ENCODE measurements around the gene CCDC57.

CCDC57 gene

GRCh38 chr17:82061047-82061925 is 151.4 kb downstream of the CCDC57 start:
- DNase-seq, result no peak
- ATAC-seq (replicated peaks), result no peak
- Mint-ChIP-seq H3K36me3 (peaks cover 12 to 24% of the 10 kb centered on the region in 2 donors), H3K4me3 (no peak overlapping the region), H3K27me3 (no peaks in the 10 kb centered on the region), H3K4me1 (peaks cover 5 to 30% of the 10 kb centered on the region in 2 donors), H3K9me3 (no peaks in the 10 kb centered on the region), H3K27ac (peak overlapping the region; percentile 51)

- H3K27me3 Mint-ChIP-seq, result no peaks in the 10 kb centered on the region
- H3K27ac Mint-ChIP-seq, result peak overlapping the region; percentile 42
- H3K4me3 Mint-ChIP-seq, result no peak overlapping the region
- no peaks in the 10 kb centered on the region for H3K9me3 Mint-ChIP-seq
- H3K4me1 Mint-ChIP-seq, result peaks cover 5 to 26% of the 10 kb centered on the region in 2 donors
- no peak for DNase-seq
- no peak for ATAC-seq (replicated peaks)
- peaks cover 16 to 28% of the 10 kb centered on the region in 2 donors for H3K36me3 Mint-ChIP-seq
Measured at GRCh38 chr17:82060614-82061013, 152.0 kb downstream of the CCDC57 start.

GRCh38 chr17:82060001-82060380 is 152.7 kb downstream of the CCDC57 start:
- no peak overlapping the region for H3K4me3 Mint-ChIP-seq
- DNase-seq, result no peak
- peaks cover 7 to 26% of the 10 kb centered on the region in 2 donors for H3K4me1 Mint-ChIP-seq
- no peaks in the 10 kb centered on the region for H3K27me3 Mint-ChIP-seq
- H3K9me3 Mint-ChIP-seq, result no peaks in the 10 kb centered on the region
- no peak for ATAC-seq (replicated peaks)
- H3K27ac Mint-ChIP-seq, result peak overlapping the region; percentile 37
- peaks cover 18 to 31% of the 10 kb centered on the region in 2 donors for H3K36me3 Mint-ChIP-seq

GRCh38 chr17:82059272-82060000 is 153.2 kb downstream of the CCDC57 start:
- H3K36me3 Mint-ChIP-seq, result peaks cover 20 to 34% of the 10 kb centered on the region in 2 donors
- H3K27me3 Mint-ChIP-seq, result no peaks in the 10 kb centered on the region
- ATAC-seq (replicated peaks), result no peak
- peaks cover 7 to 22% of the 10 kb centered on the region in 2 donors for H3K4me1 Mint-ChIP-seq
- no peak overlapping the region for H3K4me3 Mint-ChIP-seq
- no peak overlapping the region for H3K27ac Mint-ChIP-seq
- no peaks in the 10 kb centered on the region for H3K9me3 Mint-ChIP-seq
- DNase-seq, result no peak

- H3K36me3 Mint-ChIP-seq, result peaks cover 20 to 34% of the 10 kb centered on the region in 2 donors
- H3K27me3 Mint-ChIP-seq, result no peaks in the 10 kb centered on the region
- peak overlapping the region; percentile 56 for H3K27ac Mint-ChIP-seq
- H3K9me3 Mint-ChIP-seq, result no peaks in the 10 kb centered on the region
- H3K4me1 Mint-ChIP-seq, result peaks cover 4 to 22% of the 10 kb centered on the region in 2 donors
- no peak for DNase-seq
- H3K4me3 Mint-ChIP-seq, result no peak overlapping the region
- ATAC-seq (replicated peaks), result no peak
Measured at GRCh38 chr17:82058855-82059249, 153.8 kb downstream of the CCDC57 start.

GRCh38 chr17:82058230-82058854 is 154.3 kb downstream of the CCDC57 start:
- Mint-ChIP-seq H3K27ac (peak overlapping the region; percentile 56), H3K9me3 (no peaks in the 10 kb centered on the region), H3K36me3 (peaks cover 20 to 34% of the 10 kb centered on the region in 2 donors), H3K4me1 (peaks cover 6 to 26% of the 10 kb centered on the region in 2 donors), H3K4me3 (no peak overlapping the region), H3K27me3 (no peaks in the 10 kb centered on the region)
- DNase-seq (no peak), ATAC-seq (replicated peaks) (no peak)

GRCh38 chr17:82056729-82057621 is 155.7 kb downstream of the CCDC57 start:
- H3K27ac Mint-ChIP-seq, result peak overlapping the region; percentile 59
- H3K4me3 Mint-ChIP-seq, result no peak overlapping the region
- ATAC-seq (replicated peaks) (no peak), DNase-seq (no peak)
- H3K4me1 Mint-ChIP-seq, result peaks cover 10 to 34% of the 10 kb centered on the region in 2 donors
- H3K27me3 Mint-ChIP-seq, result no peaks in the 10 kb centered on the region
- H3K36me3 Mint-ChIP-seq, result peaks cover 20 to 32% of the 10 kb centered on the region in 2 donors
- no peaks in the 10 kb centered on the region for H3K9me3 Mint-ChIP-seq

- Mint-ChIP-seq H3K9me3 (no peaks in the 10 kb centered on the region), H3K27me3 (no peaks in the 10 kb centered on the region), H3K4me3 (no peak overlapping the region), H3K4me1 (peaks cover 10 to 32% of the 10 kb centered on the region in 2 donors), H3K36me3 (peaks cover 20 to 31% of the 10 kb centered on the region in 2 donors), H3K27ac (no peak overlapping the region)
- ATAC-seq (replicated peaks), result no peak
- DNase-seq, result no peak
Measured at GRCh38 chr17:82055965-82056728, 156.5 kb downstream of the CCDC57 start.

- peak overlapping the region; percentile 89 for H3K27ac Mint-ChIP-seq
Measured at GRCh38 chr17:82055023-82055964, 157.3 kb downstream of the CCDC57 start.

GRCh38 chr17:82054351-82055022 is 158.2 kb downstream of the CCDC57 start:
- peak overlapping the region; percentile 31 for H3K27ac Mint-ChIP-seq
- no peaks in the 10 kb centered on the region for H3K27me3 Mint-ChIP-seq
- H3K4me1 Mint-ChIP-seq, result peaks cover 19 to 32% of the 10 kb centered on the region in 2 donors
- no peak for DNase-seq
- H3K4me3 Mint-ChIP-seq, result peak overlapping the region in 1 of 2 donors; percentile 36
- H3K9me3 Mint-ChIP-seq, result no peaks in the 10 kb centered on the region
- no peak for ATAC-seq (replicated peaks)
- peaks cover 19 to 26% of the 10 kb centered on the region in 2 donors for H3K36me3 Mint-ChIP-seq

More at GRCh38 chr17:82055023-82055964, 157.3 kb downstream of the CCDC57 start:
- Mint-ChIP-seq H3K9me3 (no peaks in the 10 kb centered on the region), H3K36me3 (peaks cover 19 to 26% of the 10 kb centered on the region in 2 donors), H3K4me3 (peak overlapping the region in 1 of 2 donors; percentile 29), H3K4me1 (peaks cover 15 to 34% of the 10 kb centered on the region in 2 donors), H3K27me3 (no peaks in the 10 kb centered on the region)
- ATAC-seq (replicated peaks) (no peak), DNase-seq (no peak)

- no peaks in the 10 kb centered on the region for H3K9me3 Mint-ChIP-seq
- DNase-seq, result no peak
- peaks cover 19 to 32% of the 10 kb centered on the region in 2 donors for H3K4me1 Mint-ChIP-seq
- no peak overlapping the region for H3K27ac Mint-ChIP-seq
- H3K36me3 Mint-ChIP-seq, result peaks cover 18 to 26% of the 10 kb centered on the region in 2 donors
- H3K27me3 Mint-ChIP-seq, result no peaks in the 10 kb centered on the region
- no peak for ATAC-seq (replicated peaks)
- peak overlapping the region; percentile 77 to 91 for H3K4me3 Mint-ChIP-seq
Measured at GRCh38 chr17:82053556-82054263, 158.9 kb downstream of the CCDC57 start.

All from stimulated activated naive B cell treated with anti-CD40 and anti-IgM and Interleukin-4, amounts not matched to agents 10 μg/mL and 1 μg/mL and 100 μg/mL, for 72 hours (primary cell).